Duodenal mucosa (tissue), 2 donors: ENCODE data around the gene CPNE1.
A peak's percentile ranks its signal among the peaks of the same experiment; 100 is the strongest.
"Not testable (repeated sequence)": the region's sequence is repeated elsewhere in the genome, so short reads cannot be mapped to it uniquely, and the experiment has no call there.

ENCODE experiments used
- H3K27ac ChIP-seq: one replicate; pipeline ENCODE4 v1.7.0; 2013; ENCODE audit warnings: low read depth, low read length
- H3K27me3 ChIP-seq, 2 donors: one replicate each; pipeline ENCODE4 v1.7.0; 2013; ENCODE audit warnings: low read length in 2 of 2, control low read depth in 1 of 2; ENCODE audit not compliant: insufficient read depth in 2 of 2, control insufficient read depth in 1 of 2
- H3K36me3 ChIP-seq, 2 donors: one replicate each; pipeline ENCODE4 v1.7.0; 2013; ENCODE audit warnings: low read length in 2 of 2, control low read depth in 1 of 2; ENCODE audit not compliant: insufficient read depth in 2 of 2, control insufficient read depth in 1 of 2
- H3K4me1 ChIP-seq, 2 donors: one replicate each; pipeline ENCODE4 v1.7.0; 2013; ENCODE audit warnings: low read length in 2 of 2, control low read depth in 1 of 2; ENCODE audit not compliant: insufficient read depth in 2 of 2, control insufficient read depth in 1 of 2
- H3K4me3 ChIP-seq, 2 donors: one replicate each; pipeline ENCODE4 v1.7.0; 2013; ENCODE audit warnings: low read length in 2 of 2, low read depth in 1 of 2
- H3K9ac ChIP-seq, 2 donors: one replicate each; pipeline ENCODE4 v1.7.0; 2013; ENCODE audit warnings: low read length in 2 of 2, low read depth in 1 of 2
- H3K9me3 ChIP-seq, 2 donors: one replicate each; pipeline ENCODE4 v1.7.0; 2013; ENCODE audit warnings: low read length in 2 of 2, control low read depth in 1 of 2; ENCODE audit not compliant: control insufficient read depth in 1 of 2

Gene CPNE1

GRCh38 chr20:35705894-35706293, 41.2 kb upstream of the CPNE1 start:
- H3K9ac ChIP-seq, H3K4me3 ChIP-seq, H3K27me3 ChIP-seq, H3K4me1 ChIP-seq, H3K9me3 ChIP-seq, H3K27ac ChIP-seq: not testable (repeated sequence)
- H3K36me3 ChIP-seq: peaks cover 68 to 86% of the 10 kb centered on the region in 2 donors

GRCh38 chr20:35704514-35705261, 40.0 kb upstream of the CPNE1 start:
- H3K36me3 ChIP-seq: peaks cover 58 to 78% of the 10 kb centered on the region in 2 donors
- H3K4me3 ChIP-seq: no peak overlapping the region
- H3K9ac ChIP-seq: no peak overlapping the region
- no peaks in the 10 kb centered on the region for H3K27me3 ChIP-seq
- H3K4me1 ChIP-seq: peaks cover 10 to 12% of the 10 kb centered on the region in 2 donors
- H3K9me3 ChIP-seq: no peaks in the 10 kb centered on the region
- no peak overlapping the region for H3K27ac ChIP-seq

GRCh38 chr20:35702824-35703695, 38.4 kb upstream of the CPNE1 start:
- Histone ChIP-seq H3K27ac (no peak overlapping the region), H3K9me3 (no peaks in the 10 kb centered on the region), H3K9ac (no peak overlapping the region), H3K27me3 (no peaks in the 10 kb centered on the region), H3K4me1 (peaks cover 17 to 19% of the 10 kb centered on the region in 2 donors), H3K4me3 (no peak overlapping the region), H3K36me3 (peaks cover 47 to 63% of the 10 kb centered on the region in 2 donors)

GRCh38 chr20:35702051-35702823, 37.5 kb upstream of the CPNE1 start:
- Histone ChIP-seq H3K36me3 (peaks cover 45 to 57% of the 10 kb centered on the region in 2 donors), H3K27ac (no peak overlapping the region)

GRCh38 chr20:35700625-35701148, 36.0 kb upstream of the CPNE1 start:
- H3K9ac ChIP-seq: peak overlapping the region in 1 of 2 donors; percentile 95
- no peaks in the 10 kb centered on the region for H3K9me3 ChIP-seq
- no peak overlapping the region for H3K27ac ChIP-seq
- H3K4me3 ChIP-seq: peak overlapping the region; percentile 83 to 98
- no peaks in the 10 kb centered on the region for H3K27me3 ChIP-seq
- peaks cover 39 to 43% of the 10 kb centered on the region in 2 donors for H3K36me3 ChIP-seq
- peaks cover 23 to 26% of the 10 kb centered on the region in 2 donors for H3K4me1 ChIP-seq

More at GRCh38 chr20:35702051-35702823, 37.5 kb upstream of the CPNE1 start:
- Histone ChIP-seq H3K27me3 (no peaks in the 10 kb centered on the region), H3K9me3 (no peaks in the 10 kb centered on the region), H3K4me1 (peaks cover 23 to 26% of the 10 kb centered on the region in 2 donors), H3K4me3 (no peak overlapping the region), H3K9ac (no peak overlapping the region)

GRCh38 chr20:35699957-35700624, 35.4 kb upstream of the CPNE1 start:
- no peaks in the 10 kb centered on the region for H3K27me3 ChIP-seq
- peak overlapping the region; percentile 95 for H3K9ac ChIP-seq
- peak overlapping the region; percentile 83 to 98 for H3K4me3 ChIP-seq
- H3K9me3 ChIP-seq: no peaks in the 10 kb centered on the region
- peaks cover 34 to 41% of the 10 kb centered on the region in 2 donors for H3K36me3 ChIP-seq
- peaks cover 23 to 26% of the 10 kb centered on the region in 2 donors for H3K4me1 ChIP-seq
- peak overlapping the region; percentile 88 for H3K27ac ChIP-seq

GRCh38 chr20:35699127-35699956, 34.6 kb upstream of the CPNE1 start, which contains the start of the genes NFS1 and ROMO1:
Gene NFS1, minus strand, starts transcription at chr20:35699352. Its CDS starts 64 bp downstream, at chr20:35699288.
Gene ROMO1, plus strand, starts transcription at chr20:35699405. Its CDS starts 228 bp downstream, at chr20:35699633.
- peaks cover 23 to 26% of the 10 kb centered on the region in 2 donors for H3K4me1 ChIP-seq
- H3K4me3 ChIP-seq: peak within 1 kb of the TSS; percentile 83 to 98
- H3K27ac ChIP-seq: peak within 1 kb of the TSS; percentile 88
- no peaks in the 10 kb centered on the region for H3K27me3 ChIP-seq
- peaks cover 29 to 38% of the 10 kb centered on the region in 2 donors for H3K36me3 ChIP-seq
- H3K9me3 ChIP-seq: no peaks in the 10 kb centered on the region
- H3K9ac ChIP-seq: peak within 1 kb of the TSS; percentile 95

- Histone ChIP-seq H3K9ac (peak overlapping the region; percentile 95), H3K4me3 (peak overlapping the region; percentile 83 to 98), H3K27ac (peak overlapping the region; percentile 88), H3K4me1 (peaks cover 23 to 26% of the 10 kb centered on the region in 2 donors), H3K27me3 (no peaks in the 10 kb centered on the region), H3K9me3 (no peaks in the 10 kb centered on the region), H3K36me3 (peaks cover 23 to 34% of the 10 kb centered on the region in 2 donors)
Observed at GRCh38 chr20:35698298-35699126, 33.8 kb upstream of the CPNE1 start.
